Loucy (cell line): ENCODE results near the gene ITPKB.

ENCODE experiments used
- H2AFZ ChIP-seq: fragments of 200-600 bp; sonication (generic); 2 replicates; pipeline ENCODE4 v1.6.0; 2016; ENCODE audit warnings: antibody characterized with exemption, mild to moderate bottlenecking, low read length, moderate library complexity
- H3F3A ChIP-seq: fragments of 200-600 bp; 2 replicates; pipeline ENCODE4 v1.6.0; 2016; ENCODE audit warnings: antibody characterized with exemption, low read depth, mild to moderate bottlenecking
- H3K27me3 ChIP-seq: fragments of 200-600 bp; sonication (generic); 2 replicates; pipeline ENCODE4 v1.6.1; 2014; ENCODE audit warnings: low read length, mild to moderate bottlenecking; ENCODE audit not compliant: insufficient read depth, poor library complexity, severe bottlenecking
- H3K36me3 ChIP-seq: fragments of 200-600 bp; sonication (generic); 2 replicates; pipeline ENCODE4 v1.6.1; 2016; ENCODE audit warnings: low read length; ENCODE audit not compliant: insufficient read depth
- H3K4me1 ChIP-seq: fragments of 200-600 bp; sonication (generic); 2 replicates; pipeline ENCODE4 v1.5.1; 2014; ENCODE audit warnings: low read length, mild to moderate bottlenecking; ENCODE audit not compliant: insufficient read depth, poor library complexity, severe bottlenecking
- H3K4me2 ChIP-seq: fragments of 200-600 bp; sonication (generic); 2 replicates; pipeline ENCODE4 v1.6.0; 2014; ENCODE audit warnings: antibody characterized with exemption, low read length, low read depth, mild to moderate bottlenecking; ENCODE audit not compliant: poor library complexity, severe bottlenecking
- H3K4me3 ChIP-seq: fragments of 200-600 bp; sonication (generic); 2 replicates; pipeline ENCODE4 v1.5.1; 2014; ENCODE audit warnings: low read length, mild to moderate bottlenecking, mixed read lengths; ENCODE audit not compliant: poor library complexity, severe bottlenecking
- H3K79me2 ChIP-seq: fragments of 200-600 bp; sonication (generic); 2 replicates; pipeline ENCODE4 v1.6.1; 2014; ENCODE audit warnings: low read length; ENCODE audit not compliant: insufficient read depth
- H3K9ac ChIP-seq: fragments of 200-600 bp; sonication (generic); 2 replicates; pipeline ENCODE4 v1.6.0; 2014; ENCODE audit warnings: mild to moderate bottlenecking, low read depth, low read length, moderate library complexity; ENCODE audit not compliant: poor library complexity, severe bottlenecking
- H3K9me2 ChIP-seq: fragments of 200-600 bp; sonication (generic); replicated peaks from 2 replicates; pipeline ENCODE4 v1.6.1; 2016; ENCODE audit warnings: low read depth, low read length, mixed read lengths
- H3K9me3 ChIP-seq: fragments of 200-600 bp; sonication (generic); 2 replicates; pipeline ENCODE4 v1.6.1; 2014; ENCODE audit warnings: mild to moderate bottlenecking, antibody characterized with exemption, low read length, low read depth; ENCODE audit not compliant: insufficient read depth
- H4K20me1 ChIP-seq: fragments of 200-600 bp; sonication (generic); 2 replicates; pipeline ENCODE4 v1.6.0; 2014; ENCODE audit warnings: antibody characterized with exemption, low read length, mild to moderate bottlenecking; ENCODE audit not compliant: insufficient read depth, poor library complexity, severe bottlenecking
- EZH2phosphoT487 ChIP-seq: fragments of 200-600 bp; IDR thresholded peaks from 2 replicates; pipeline ENCODE4 v1.6.1; 2018; ENCODE audit warnings: antibody characterized with exemption, mild to moderate bottlenecking, moderate library complexity, borderline replicate concordance
- TF ChIP-seq, protein P1 (sequence below): fragments of 200-600 bp; sonication (generic); conservative IDR thresholded peaks from 2 replicates; pipeline ENCODE4 v1.5.1; 2014; ENCODE audit warnings: mild to moderate bottlenecking, antibody characterized with exemption, low read length

ITPKB gene

DNA sequence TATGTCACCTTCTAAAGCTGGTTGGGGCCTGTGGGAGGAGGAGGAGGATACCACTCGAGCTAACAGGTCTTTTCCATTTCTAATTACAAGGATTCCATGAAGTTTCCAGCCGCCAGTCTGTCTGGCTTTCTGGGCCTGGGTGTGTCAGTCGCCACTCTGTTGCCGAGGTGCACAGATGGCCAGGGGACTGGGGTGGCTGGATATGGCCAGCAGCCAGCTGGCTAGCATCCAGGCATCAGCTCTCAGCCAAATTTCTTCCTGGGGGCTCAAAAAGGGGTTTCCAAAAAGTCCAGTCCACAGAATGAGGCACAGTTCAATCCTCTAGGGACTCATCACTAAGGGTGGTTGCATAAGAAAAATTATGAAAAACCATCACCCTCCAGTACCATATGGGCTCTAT, 32.4 kb downstream of the ITPKB start:
- H3K9me3 ChIP-seq, result no peaks in the 10 kb centered on the region
- peaks cover 13% of the 10 kb centered on the region; the same call in 1 of the 2 replicates for H3K36me3 ChIP-seq
- no peak overlapping the region for H3K9ac ChIP-seq
- no peaks in the 10 kb centered on the region for H4K20me1 ChIP-seq
- TF ChIP-seq, protein P1, sequence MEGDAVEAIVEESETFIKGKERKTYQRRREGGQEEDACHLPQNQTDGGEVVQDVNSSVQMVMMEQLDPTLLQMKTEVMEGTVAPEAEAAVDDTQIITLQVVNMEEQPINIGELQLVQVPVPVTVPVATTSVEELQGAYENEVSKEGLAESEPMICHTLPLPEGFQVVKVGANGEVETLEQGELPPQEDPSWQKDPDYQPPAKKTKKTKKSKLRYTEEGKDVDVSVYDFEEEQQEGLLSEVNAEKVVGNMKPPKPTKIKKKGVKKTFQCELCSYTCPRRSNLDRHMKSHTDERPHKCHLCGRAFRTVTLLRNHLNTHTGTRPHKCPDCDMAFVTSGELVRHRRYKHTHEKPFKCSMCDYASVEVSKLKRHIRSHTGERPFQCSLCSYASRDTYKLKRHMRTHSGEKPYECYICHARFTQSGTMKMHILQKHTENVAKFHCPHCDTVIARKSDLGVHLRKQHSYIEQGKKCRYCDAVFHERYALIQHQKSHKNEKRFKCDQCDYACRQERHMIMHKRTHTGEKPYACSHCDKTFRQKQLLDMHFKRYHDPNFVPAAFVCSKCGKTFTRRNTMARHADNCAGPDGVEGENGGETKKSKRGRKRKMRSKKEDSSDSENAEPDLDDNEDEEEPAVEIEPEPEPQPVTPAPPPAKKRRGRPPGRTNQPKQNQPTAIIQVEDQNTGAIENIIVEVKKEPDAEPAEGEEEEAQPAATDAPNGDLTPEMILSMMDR, result no peak
- no peak for TF ChIP-seq EZH2phosphoT487
- H3F3A ChIP-seq, result peaks cover 10% of the 10 kb centered on the region
- no peak overlapping the region for H3K4me3 ChIP-seq
- no peak overlapping the region for H2AFZ ChIP-seq
- no peaks in the 10 kb centered on the region for H3K27me3 ChIP-seq
- H3K79me2 ChIP-seq, result peaks cover 90% of the 10 kb centered on the region
- no peak overlapping the region for H3K4me2 ChIP-seq
- no peaks in the 10 kb centered on the region for H3K9me2 ChIP-seq
- H3K4me1 ChIP-seq, result peaks cover 53% of the 10 kb centered on the region

DNA sequence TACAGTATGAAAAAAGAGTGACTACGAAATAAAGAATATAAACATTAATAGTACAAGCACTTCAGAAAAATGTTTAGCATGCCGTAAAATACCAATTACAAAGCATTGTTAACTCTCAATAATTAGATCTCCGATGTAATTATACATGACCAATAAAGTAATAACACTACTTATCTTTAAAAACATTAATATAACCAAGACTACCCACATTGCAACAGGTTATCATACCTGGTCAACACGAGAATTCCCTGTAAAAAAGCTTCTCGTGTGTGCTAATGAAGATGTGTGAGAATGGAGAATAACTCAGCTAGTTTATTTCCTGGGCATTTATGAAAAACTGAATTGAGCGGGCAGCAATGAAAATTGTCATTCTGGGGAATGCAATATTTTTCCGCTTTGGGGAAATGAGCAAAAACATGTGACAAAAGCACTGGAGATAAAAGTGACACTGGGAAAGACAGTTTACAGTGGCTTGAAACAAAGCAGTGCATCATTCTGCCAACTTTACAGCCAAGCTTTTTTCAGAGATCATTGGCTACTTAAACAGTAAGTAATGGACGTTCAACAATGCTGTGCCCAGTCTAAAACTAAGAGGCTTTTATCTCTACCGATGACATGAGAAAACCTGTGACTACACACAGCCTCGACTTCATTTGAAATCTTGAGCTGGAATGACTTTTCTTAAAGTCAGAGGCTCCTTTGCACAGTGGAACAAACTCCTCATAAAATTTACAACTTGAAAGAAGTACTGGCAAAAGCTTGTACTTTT, 34.7 kb downstream of the ITPKB start:
- peaks cover 19% of the 10 kb centered on the region; the same call in 1 of the 2 replicates for H3K36me3 ChIP-seq
- TF ChIP-seq, protein P1, result no peak
- H4K20me1 ChIP-seq, result no peaks in the 10 kb centered on the region
- H3K9me2 ChIP-seq, result no peaks in the 10 kb centered on the region
- H3K9ac ChIP-seq, result peak overlapping the region; percentile 92
- no peak overlapping the region for H2AFZ ChIP-seq
- peaks cover 89% of the 10 kb centered on the region for H3K79me2 ChIP-seq
- H3K4me1 ChIP-seq, result peaks cover 30% of the 10 kb centered on the region
- peak overlapping the region; percentile 86 for H3K4me3 ChIP-seq
- 0 out of 2 replicates have a peak, but pooled peaks cover 4% of the 10 kb centered on the region for H3F3A ChIP-seq
- peak overlapping the region; percentile 97 for H3K4me2 ChIP-seq
- H3K9me3 ChIP-seq, result no peaks in the 10 kb centered on the region
- no peaks in the 10 kb centered on the region for H3K27me3 ChIP-seq

DNA sequence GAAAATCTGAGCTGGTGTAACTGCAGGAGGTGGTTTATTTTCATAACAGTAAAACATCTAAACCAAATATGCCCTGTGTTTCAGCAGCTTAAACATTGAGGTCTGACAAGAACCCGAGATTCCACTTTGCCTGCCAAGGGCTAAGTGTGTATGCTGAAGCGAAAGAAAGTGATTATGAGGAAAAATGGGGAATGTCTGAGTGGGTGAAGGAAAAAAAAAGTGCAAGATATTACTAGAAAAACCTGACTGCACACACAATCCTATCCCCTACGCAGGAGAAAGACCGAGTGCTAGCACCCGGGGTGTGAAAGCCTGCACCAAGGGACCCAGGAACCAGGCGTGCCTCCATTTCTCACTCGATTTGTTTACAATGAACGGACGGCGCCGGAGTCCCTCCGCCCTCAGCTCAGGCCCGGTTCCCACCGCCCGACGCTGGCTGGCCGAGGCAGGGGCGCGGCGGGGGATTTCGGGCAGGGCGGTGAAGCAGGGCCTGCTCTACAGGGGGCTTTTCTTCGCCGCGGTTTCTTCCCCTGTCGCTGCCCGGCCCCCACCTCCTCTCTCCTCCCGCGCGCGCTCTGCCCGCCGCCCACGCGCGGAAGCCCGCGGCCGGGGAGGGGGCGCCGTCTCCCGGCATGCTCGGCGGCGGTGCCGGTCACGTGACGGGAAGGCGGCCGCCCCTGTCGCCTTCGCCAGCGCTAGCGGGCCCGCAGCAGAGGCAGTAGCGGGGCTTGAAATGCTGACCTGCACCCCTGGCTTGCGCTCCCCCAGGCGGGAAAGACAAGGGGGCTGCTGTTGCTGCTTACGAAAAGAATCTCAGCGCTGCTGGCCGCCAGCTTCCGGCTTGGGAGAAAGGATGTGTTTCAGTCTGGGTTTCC, 35.9 kb downstream of the ITPKB start:
- Histone ChIP-seq H3K9me2 (no peaks in the 10 kb centered on the region), H3K4me2 (peak overlapping the region; percentile 97), H3K4me3 (peak overlapping the region; percentile 86)

More for the DNA sequence above, 35.9 kb downstream of the ITPKB start:
- Histone ChIP-seq H3F3A (0 out of 2 replicates have a peak, but pooled peaks cover 4% of the 10 kb centered on the region), H3K4me1 (peaks cover 18% of the 10 kb centered on the region), H4K20me1 (no peaks in the 10 kb centered on the region), H2AFZ (peak overlapping the region; percentile 75), H3K27me3 (no peaks in the 10 kb centered on the region), H3K79me2 (peaks cover 89% of the 10 kb centered on the region), H3K9ac (peak overlapping the region; percentile 92), H3K9me3 (no peaks in the 10 kb centered on the region), H3K36me3 (peaks cover 30% of the 10 kb centered on the region; the same call in 1 of the 2 replicates)
- TF ChIP-seq EZH2phosphoT487, result no peak
- TF ChIP-seq, protein P1, result no peak
